PC-9 (cell line): ENCODE results near the gene C2CD2. TPM values are rescaled to one million over a fixed set of nuclear protein-coding genes. Genes with fewer than 3 reads are reported as not detected.

Experiments used
- BruUV-seq: library from RNA; stranded (reverse); fragments of 400-500 nt; replicated peaks from 2 replicates; lab custom pipeline; 2021; lab: Mats Ljungman, UMichigan
- CTCF ChIA-PET: fragments of 300-600 bp; sonication (Branson Sonifier 250); formaldehyde crosslinking; loops from one replicate; lab custom pipeline; 2022; ENCODE audit warnings: antibody characterized with exemption; lab: Charles Lee
- POLR2A ChIA-PET: fragments of 300-600 bp; sonication (Branson Sonifier 250); formaldehyde crosslinking; loops from one replicate; lab custom pipeline; 2022; ENCODE audit warnings: antibody characterized with exemption; ENCODE audit not compliant: unreplicated experiment; lab: Charles Lee
- DNase-seq, 2 experiments: peaks; one replicate each; pipeline versions ENCODE4 v3.0.0 to v3.0.0-alpha.2; 2015 to 2022; ENCODE audit warnings: mixed read lengths in 1 of 2
- H2AFZ ChIP-seq: fragments of 200-600 bp; sonication (generic); 2 replicates; pipeline ENCODE4 v1.8.1; 2017; ENCODE audit warnings: antibody characterized with exemption
- H3F3A ChIP-seq: fragments of 200-600 bp; sonication (generic); 2 replicates; pipeline ENCODE4 v1.8.1; 2017; ENCODE audit warnings: antibody characterized with exemption, mild to moderate bottlenecking, low read depth; ENCODE audit not compliant: insufficient read depth
- H3K27ac ChIP-seq: fragments of 200-600 bp; sonication (generic); 2 replicates; pipeline ENCODE4 v1.6.1; 2016; ENCODE audit warnings: mixed run types
- H3K27me3 ChIP-seq: fragments of 200-600 bp; sonication (generic); 2 replicates; pipeline ENCODE4 v1.6.1; 2016; ENCODE audit warnings: low read depth, mixed run types; ENCODE audit not compliant: insufficient read depth
- H3K36me3 ChIP-seq: fragments of 200-600 bp; sonication (generic); 2 replicates; pipeline ENCODE4 v1.6.1; 2016; ENCODE audit warnings: low read depth, mixed run types
- H3K4me1 ChIP-seq: fragments of 200-600 bp; sonication (generic); replicated peaks from 2 replicates; pipeline ENCODE4 v1.6.1; 2016; ENCODE audit warnings: mixed run types; ENCODE audit not compliant: insufficient read depth
- H3K4me2 ChIP-seq: fragments of 200-600 bp; sonication (generic); 2 replicates; pipeline ENCODE4 v1.6.1; 2017; ENCODE audit warnings: mixed run types
- H3K4me3 ChIP-seq: fragments of 200-600 bp; sonication (generic); 2 replicates; pipeline ENCODE4 v1.6.1; 2016; ENCODE audit warnings: mixed run types
- H3K79me2 ChIP-seq: fragments of 200-600 bp; sonication (generic); 2 replicates; pipeline ENCODE4 v1.6.1; 2017; ENCODE audit warnings: low read depth, mixed run types
- H3K9me2 ChIP-seq: fragments of 200-600 bp; sonication (generic); 2 replicates; pipeline ENCODE4 v1.8.1; 2017; ENCODE audit warnings: mild to moderate bottlenecking; ENCODE audit not compliant: insufficient read depth
- H3K9me3 ChIP-seq: fragments of 200-600 bp; sonication (generic); 2 replicates; pipeline ENCODE4 v1.8.1; 2016; ENCODE audit warnings: low read depth; ENCODE audit not compliant: insufficient read depth
- H4K20me1 ChIP-seq: fragments of 200-600 bp; sonication (generic); 2 replicates; pipeline ENCODE4 v1.8.1; 2017; ENCODE audit not compliant: insufficient read depth
- CTCF ChIP-seq: fragments of 200-600 bp; sonication (generic); conservative IDR thresholded peaks from 2 replicates; pipeline ENCODE4 v1.6.1; 2017; ENCODE audit warnings: mixed run types, antibody characterized with exemption, mild to moderate bottlenecking, moderate library complexity
- EZH2 ChIP-seq: fragments of 200-600 bp; sonication (generic); IDR thresholded peaks from 2 replicates; pipeline ENCODE4 v1.8.0; 2017; ENCODE audit warnings: antibody characterized with exemption, low read depth
- intact Hi-C: fragments of 100-400 bp; cut with micrococcal nuclease; formaldehyde crosslinking; loops from one replicate; pipeline ENCODE4 v1.10.0; 2022; ENCODE audit not compliant: unreplicated experiment
- total RNA-seq: library from RNA; stranded (reverse); gene quantifications from 2 replicates; pipeline ENCODE4 v1.2.3, GENCODE V29; 2021

C2CD2 gene
- total RNA-seq, 1 experiment from 2014 or later = 26.8 TPM

GRCh38 chr21:41873005-41873404, 80.8 kb downstream of the C2CD2 start:
- no peak overlapping the region for H3K4me2 ChIP-seq
- H3K4me3 ChIP-seq = no peak overlapping the region
- H3F3A ChIP-seq = no peaks in the 10 kb centered on the region
- ChIA-PET CTCF (no interaction called here), POLR2A (no interaction called here)
- no peak overlapping the region for H2AFZ ChIP-seq
- no TSS peak for BruUV-seq
- no peaks in the 10 kb centered on the region for H3K9me3 ChIP-seq
- H3K79me2 ChIP-seq = peaks cover 13% of the 10 kb centered on the region
- H3K27ac ChIP-seq = no peak overlapping the region
- H4K20me1 ChIP-seq = no peaks in the 10 kb centered on the region
- no peak for TF ChIP-seq EZH2
- no peak for TF ChIP-seq CTCF
- no peak for DNase-seq
- intact Hi-C loops = no loop called here
- no peaks in the 10 kb centered on the region for H3K27me3 ChIP-seq
- H3K9me2 ChIP-seq = no peaks in the 10 kb centered on the region
- H3K36me3 ChIP-seq = no peaks in the 10 kb centered on the region
- H3K4me1 ChIP-seq = peaks cover 6% of the 10 kb centered on the region

GRCh38 chr21:41871293-41872030, 82.4 kb downstream of the C2CD2 start:
- H3K36me3 ChIP-seq = no peaks in the 10 kb centered on the region
- no peaks in the 10 kb centered on the region for H3K27me3 ChIP-seq
- peaks cover 3% of the 10 kb centered on the region; the same call in 1 of the 2 replicates for H3K79me2 ChIP-seq
- no TSS peak for BruUV-seq
- intact Hi-C loops = no loop called here
- TF ChIP-seq CTCF = no peak
- TF ChIP-seq EZH2 = no peak
- ChIA-PET CTCF (no interaction called here), POLR2A (interaction anchor here (0.7 kb wide), 1 partner anchor 104 kb away, joined by 9 read pairs; no protein-coding TSS in a partner anchor)
- no peaks in the 10 kb centered on the region for H3K9me2 ChIP-seq
- H3K4me3 ChIP-seq = no peak overlapping the region
- H3K4me2 ChIP-seq = no peak overlapping the region
- H2AFZ ChIP-seq = no peak overlapping the region
- H3K27ac ChIP-seq = no peak overlapping the region
- H3K4me1 ChIP-seq = no peaks in the 10 kb centered on the region
- DNase-seq = no peak
- H3K9me3 ChIP-seq = no peaks in the 10 kb centered on the region
- H3F3A ChIP-seq = no peaks in the 10 kb centered on the region
- H4K20me1 ChIP-seq = no peaks in the 10 kb centered on the region

GRCh38 chr21:41869771-41870170, 84.0 kb downstream of the C2CD2 start:
- TF ChIP-seq CTCF (no peak), EZH2 (no peak)
- Histone ChIP-seq H4K20me1 (no peaks in the 10 kb centered on the region), H3K9me2 (no peaks in the 10 kb centered on the region), H3K79me2 (no peaks in the 10 kb centered on the region), H3K27me3 (no peaks in the 10 kb centered on the region), H2AFZ (no peak overlapping the region), H3F3A (no peaks in the 10 kb centered on the region), H3K36me3 (no peaks in the 10 kb centered on the region), H3K4me2 (no peak overlapping the region), H3K27ac (no peak overlapping the region), H3K4me3 (no peak overlapping the region), H3K9me3 (no peaks in the 10 kb centered on the region), H3K4me1 (no peaks in the 10 kb centered on the region)
- POLR2A ChIA-PET = no interaction called here
- CTCF ChIA-PET = no interaction called here
- no peak for DNase-seq
- intact Hi-C loops = no loop called here
- BruUV-seq = no TSS peak
